Astrocyte (in vitro differentiated cells and primary cell): Measurements from ENCODE around the gene KRIT1.

Experiments
- EZH2 ChIP-seq: IDR thresholded peaks from 2 replicates; pipeline ENCODE4 v1.6.1; 2012; ENCODE audit warnings: mild to moderate bottlenecking, low read length, inconsistent platforms; ENCODE audit not compliant: insufficient read depth
- TF ChIP-seq, protein P1 (sequence below): IDR thresholded peaks from 2 replicates; pipeline ENCODE4 v1.5.1; 2011; ENCODE audit warnings: low read depth, mild to moderate bottlenecking, inconsistent platforms, low read length, moderate library complexity; ENCODE audit not compliant: insufficient read depth

- TF ChIP-seq, protein P1, sequence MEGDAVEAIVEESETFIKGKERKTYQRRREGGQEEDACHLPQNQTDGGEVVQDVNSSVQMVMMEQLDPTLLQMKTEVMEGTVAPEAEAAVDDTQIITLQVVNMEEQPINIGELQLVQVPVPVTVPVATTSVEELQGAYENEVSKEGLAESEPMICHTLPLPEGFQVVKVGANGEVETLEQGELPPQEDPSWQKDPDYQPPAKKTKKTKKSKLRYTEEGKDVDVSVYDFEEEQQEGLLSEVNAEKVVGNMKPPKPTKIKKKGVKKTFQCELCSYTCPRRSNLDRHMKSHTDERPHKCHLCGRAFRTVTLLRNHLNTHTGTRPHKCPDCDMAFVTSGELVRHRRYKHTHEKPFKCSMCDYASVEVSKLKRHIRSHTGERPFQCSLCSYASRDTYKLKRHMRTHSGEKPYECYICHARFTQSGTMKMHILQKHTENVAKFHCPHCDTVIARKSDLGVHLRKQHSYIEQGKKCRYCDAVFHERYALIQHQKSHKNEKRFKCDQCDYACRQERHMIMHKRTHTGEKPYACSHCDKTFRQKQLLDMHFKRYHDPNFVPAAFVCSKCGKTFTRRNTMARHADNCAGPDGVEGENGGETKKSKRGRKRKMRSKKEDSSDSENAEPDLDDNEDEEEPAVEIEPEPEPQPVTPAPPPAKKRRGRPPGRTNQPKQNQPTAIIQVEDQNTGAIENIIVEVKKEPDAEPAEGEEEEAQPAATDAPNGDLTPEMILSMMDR, result no peak
- TF ChIP-seq EZH2, result no peak
These were observed 37.2 kb upstream of the KRIT1 start for GRCh38 chr7:92282930-92283329.
